GM12873 (cell line): ENCODE data around the gene CIAO2B.
A peak's percentile ranks its signal among the peaks of the same experiment; 100 is the strongest.

Experiments
- CTCF ChIP-seq: IDR thresholded peaks from 2 replicates; pipeline ENCODE4 v1.5.1; 2012; ENCODE audit warnings: low read depth, mild to moderate bottlenecking, moderate library complexity, low read length, control low read depth; ENCODE audit not compliant: insufficient read depth; ENCODE audit errors: missing control alignments

The CIAO2B gene

DNA sequence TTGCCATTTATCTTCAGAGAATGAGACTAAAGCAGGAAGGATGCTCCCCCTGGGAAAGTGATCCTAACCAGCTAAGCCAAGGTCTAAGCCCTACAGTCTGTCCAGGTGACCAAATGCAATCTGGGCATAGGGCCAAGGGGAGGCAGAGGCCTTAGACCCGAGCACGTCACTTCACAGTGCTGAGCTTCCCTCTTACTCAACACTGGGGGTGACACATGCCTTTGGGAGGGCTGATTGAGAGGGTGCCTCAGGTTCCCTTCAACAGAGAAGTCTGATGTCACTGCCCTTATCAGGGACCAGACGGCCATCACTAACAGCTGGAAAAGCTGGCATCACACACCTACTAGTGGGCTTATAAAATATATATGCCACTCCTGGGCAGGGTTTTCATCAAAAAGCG is 4.0 kb downstream of the CIAO2B start:
- TF ChIP-seq CTCF = no peak

GRCh38 chr16:66928702-66929388 is 5.4 kb downstream of the CIAO2B start:
- TF ChIP-seq CTCF = peak; percentile 61

DNA sequence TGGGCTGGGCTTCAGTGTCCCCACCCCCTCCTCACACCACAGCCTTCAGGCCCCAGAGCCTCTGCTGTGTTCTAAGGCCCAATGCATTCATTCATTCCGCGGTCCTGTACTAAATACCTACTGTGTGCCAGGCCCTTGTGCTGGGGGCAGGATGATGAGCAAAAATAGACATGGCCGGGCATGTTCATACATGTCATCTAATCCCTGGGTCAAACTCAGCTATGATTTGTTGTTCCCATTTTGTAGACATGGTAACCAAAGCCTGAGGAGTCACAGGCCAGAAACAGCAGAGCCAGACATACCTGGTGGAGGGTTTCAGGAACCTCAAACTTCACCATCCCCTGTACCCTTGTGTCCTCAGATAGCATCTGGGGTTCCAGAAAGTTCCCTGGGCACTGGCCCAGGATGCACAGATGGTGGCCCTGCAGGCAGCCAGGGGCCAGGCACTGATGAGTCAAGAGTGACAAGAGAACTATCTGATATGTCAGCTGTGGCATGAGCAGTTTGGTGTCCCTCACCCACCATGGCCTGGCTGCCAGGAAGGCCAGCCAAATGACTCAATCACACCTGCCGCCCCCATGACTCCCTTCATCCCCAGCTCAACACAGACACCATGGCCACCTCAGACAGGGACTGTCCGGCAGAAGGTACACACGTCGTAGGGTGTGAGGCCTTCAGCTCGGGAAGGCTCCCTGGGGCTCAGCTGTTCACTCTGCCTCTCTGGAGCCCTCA is 6.1 kb downstream of the CIAO2B start:
- TF ChIP-seq CTCF = no peak

- TF ChIP-seq CTCF = no peak
These were observed 7.2 kb downstream of the CIAO2B start for GRCh38 chr16:66926961-66927436.

DNA sequence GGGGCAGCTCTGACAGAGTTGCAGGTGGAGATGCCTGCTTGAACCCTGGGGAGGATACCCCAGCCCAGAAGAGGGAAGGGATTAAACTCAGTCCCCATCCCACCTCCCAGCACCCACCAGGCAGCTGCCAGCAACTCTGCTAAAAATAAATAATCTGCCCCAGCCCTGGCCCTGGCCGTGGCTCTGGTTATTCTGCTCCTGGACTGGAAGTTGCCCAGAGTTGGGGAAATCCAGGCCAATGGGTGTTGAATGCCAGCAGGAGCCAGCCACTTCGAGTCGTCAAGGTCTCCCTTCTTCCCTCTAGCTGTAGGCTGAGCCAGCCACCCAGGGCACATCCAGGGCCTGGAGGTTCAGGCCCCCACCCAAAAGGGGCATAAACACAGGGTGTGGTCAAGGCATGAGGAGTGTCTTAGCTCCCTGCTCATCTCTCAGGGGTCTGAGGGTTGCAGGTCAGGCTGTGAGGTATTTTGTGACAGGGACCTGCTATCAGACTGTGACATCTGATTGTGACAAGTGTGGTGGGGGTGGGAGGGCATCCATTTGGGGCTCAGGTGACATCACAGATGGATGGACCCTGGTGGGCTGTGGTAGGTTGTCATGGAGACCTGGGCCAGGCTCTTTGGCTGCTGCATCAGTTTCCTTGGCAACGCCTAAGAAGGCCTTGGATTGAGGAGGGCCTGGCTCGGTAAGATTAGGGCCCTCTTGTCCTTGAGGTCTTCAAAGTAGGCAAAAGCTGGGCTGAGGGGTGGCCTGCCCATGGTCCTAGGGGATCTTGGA is 7.8 kb downstream of the CIAO2B start:
- no peak for TF ChIP-seq CTCF

- TF ChIP-seq CTCF = no peak
These were observed 8.8 kb downstream of the CIAO2B start, which contains the start of gene RRAD for GRCh38 chr16:66925322-66925840. Gene RRAD, minus strand, starts transcription at chr16:66925535. Its CDS starts 356 bp downstream, at chr16:66925179.
